ENCODE data around the gene PROZ.

PROZ gene

DNA sequence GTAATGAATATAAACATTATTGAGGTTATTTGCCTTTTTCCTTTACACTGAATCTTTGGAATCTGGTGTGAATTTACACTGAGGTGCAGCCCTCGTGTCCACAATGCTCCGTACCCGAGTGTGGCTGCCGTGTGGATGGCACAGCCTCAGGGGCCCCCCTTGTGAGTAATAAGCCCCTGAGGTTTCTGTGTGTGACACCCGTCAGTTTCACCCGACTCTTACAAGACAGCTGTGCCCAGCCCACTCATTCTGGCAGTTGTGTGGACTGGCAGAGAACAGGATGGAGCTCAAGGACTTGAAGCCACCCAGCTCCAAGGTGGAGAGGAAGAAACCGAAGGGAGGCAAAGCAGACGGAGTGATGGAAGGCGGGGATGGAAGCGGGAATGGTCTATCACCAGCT, 7.8 kb downstream of the PROZ start:
- Histone ChIP-seq H3K9me3 (ENCODE audit: control insufficient read depth, insufficient read depth, low read depth, low read length) (no peaks in the 10 kb centered on the region), H3K4me1 (ENCODE audit: control insufficient read depth, insufficient read depth, low read length) (no peaks in the 10 kb centered on the region), H3K4me3 (ENCODE audit: low read depth, low read length) (no peak overlapping the region), H3K27ac (ENCODE audit: extremely low read depth, low read depth, low read length) (no peak overlapping the region), H3K36me3 (ENCODE audit: control insufficient read depth in 2 of 2, insufficient read depth in 1 of 2, low read length in 2 of 2) (peaks cover 0 to 17% of the 10 kb centered on the region in 2 experiments; a peak in 2 of 3 replicates)
- POLR2A ChIA-PET = no interaction called here
- TF ChIP-seq ZNF221 (tag by site-specific recombination; IDR thresholded peaks at IDR 0.05; ENCODE audit: borderline replicate concordance) (no peak), ZNF837 (tag by site-specific recombination; IDR thresholded peaks at IDR 0.05) (no peak), ZNF596 (tag by site-specific recombination; IDR thresholded peaks at IDR 0.05) (no peak), ZNF223 (tag by site-specific recombination; IDR thresholded peaks at IDR 0.05) (no peak), ZNF513 (tag by site-specific recombination; IDR thresholded peaks at IDR 0.05) (no peak), ZNF560 (tag by site-specific recombination; IDR thresholded peaks at IDR 0.05; ENCODE audit: borderline replicate concordance) (no peak), SCRT2 (tag by site-specific recombination; IDR thresholded peaks at IDR 0.05) (no peak), ZNF114 (tag by site-specific recombination; IDR thresholded peaks at IDR 0.05) (no peak), KLF7 (tag by site-specific recombination; IDR thresholded peaks at IDR 0.05; ENCODE audit: borderline replicate concordance) (no peak), ZNF211 (tag by site-specific recombination; IDR thresholded peaks at IDR 0.05; ENCODE audit: low read depth) (no peak), BCL11B (tag by site-specific recombination; IDR thresholded peaks at IDR 0.05; ENCODE audit: low read depth) (no peak)
- CTCF ChIA-PET = no interaction called here

DNA sequence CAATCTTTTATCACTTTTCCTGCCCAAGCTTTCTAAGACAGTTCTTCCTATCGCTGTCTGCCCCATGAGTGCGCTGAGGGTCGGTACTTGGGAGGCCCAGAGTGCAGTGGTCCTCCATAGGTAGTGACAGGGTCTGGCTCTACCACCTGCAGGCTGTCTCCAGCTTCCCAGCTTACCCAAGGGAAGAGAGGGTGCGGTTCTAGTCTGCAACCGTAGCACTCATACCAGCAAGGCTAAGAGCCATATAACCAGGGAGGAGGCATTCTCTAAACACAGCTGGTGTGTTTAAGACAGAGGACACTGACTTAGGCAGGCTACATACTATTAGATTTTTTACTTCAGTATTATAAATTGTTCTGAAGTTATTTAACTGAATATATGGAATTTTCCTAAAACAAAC, 8.2 kb downstream of the PROZ start:
- CTCF ChIA-PET = no interaction called here

More for the DNA sequence above, 8.2 kb downstream of the PROZ start:
- Histone ChIP-seq H3K36me3 (ENCODE audit: control insufficient read depth in 2 of 2, insufficient read depth in 1 of 2, low read length in 2 of 2) (peaks cover 0 to 21% of the 10 kb centered on the region in 2 experiments; a peak in 2 of 3 replicates), H3K4me1 (ENCODE audit: control insufficient read depth, insufficient read depth, low read length) (no peaks in the 10 kb centered on the region), H3K27ac (ENCODE audit: extremely low read depth, low read depth, low read length) (no peak overlapping the region), H3K4me3 (ENCODE audit: low read depth, low read length) (no peak overlapping the region), H3K9me3 (ENCODE audit: control insufficient read depth, insufficient read depth, low read depth, low read length) (no peaks in the 10 kb centered on the region)
- TF ChIP-seq ZNF521 (tag by site-specific recombination; IDR thresholded peaks at IDR 0.05) (no peak), ZNF239 (tag by site-specific recombination; IDR thresholded peaks at IDR 0.05) (no peak), ZNF214 (tag by site-specific recombination; IDR thresholded peaks at IDR 0.05; ENCODE audit: borderline replicate concordance) (no peak), ZNF324 (tag by site-specific recombination; IDR thresholded peaks at IDR 0.05) (no peak), ZNF132 (tag by site-specific recombination; IDR thresholded peaks at IDR 0.05; ENCODE audit: borderline replicate concordance) (no peak), CTCF (tag by site-specific recombination; IDR thresholded peaks at IDR 0.05) (no peak), PRDM4 (tag by site-specific recombination; IDR thresholded peaks at IDR 0.05) (no peak), ZNF37A (tag by site-specific recombination; IDR thresholded peaks at IDR 0.05) (no peak), KLF8 (tag by site-specific recombination; IDR thresholded peaks at IDR 0.05) (no peak), ZBTB11 (tag by site-specific recombination; conservative IDR thresholded peaks at IDR 0.05; ENCODE audit: low read depth) (no peak), ZNF843 (tag by site-specific recombination; IDR thresholded peaks at IDR 0.05) (no peak), FEZF1 (tag by site-specific recombination; IDR thresholded peaks at IDR 0.05) (no peak), ZNF138 (tag by site-specific recombination; IDR thresholded peaks at IDR 0.05; ENCODE audit: borderline replicate concordance) (no peak), ZNF202 (tag by site-specific recombination; IDR thresholded peaks at IDR 0.05; ENCODE audit: borderline replicate concordance) (no peak), ZNF223 (tag by site-specific recombination; IDR thresholded peaks at IDR 0.05) (no peak)
- TF ChIP-seq, protein P1, sequence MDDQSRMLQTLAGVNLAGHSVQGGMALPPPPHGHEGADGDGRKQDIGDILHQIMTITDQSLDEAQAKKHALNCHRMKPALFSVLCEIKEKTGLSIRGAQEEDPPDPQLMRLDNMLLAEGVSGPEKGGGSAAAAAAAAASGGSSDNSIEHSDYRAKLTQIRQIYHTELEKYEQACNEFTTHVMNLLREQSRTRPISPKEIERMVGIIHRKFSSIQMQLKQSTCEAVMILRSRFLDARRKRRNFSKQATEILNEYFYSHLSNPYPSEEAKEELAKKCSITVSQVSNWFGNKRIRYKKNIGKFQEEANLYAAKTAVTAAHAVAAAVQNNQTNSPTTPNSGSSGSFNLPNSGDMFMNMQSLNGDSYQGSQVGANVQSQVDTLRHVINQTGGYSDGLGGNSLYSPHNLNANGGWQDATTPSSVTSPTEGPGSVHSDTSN (CRISPR knock-in tag; IDR thresholded peaks at IDR 0.05) = no peak
- POLR2A ChIA-PET = no interaction called here
